Body of pancreas (tissue), 4 donors: ENCODE data around the gene DDX41.
A peak's percentile ranks its signal among the peaks of the same experiment; 100 is the strongest.

Experiments
- POLR2A ChIP-seq, 3 donors: fragments of 450-650 bp; IDR thresholded peaks; one replicate each; pipeline ENCODE4 v1.6.1; 2016; ENCODE audit warnings: antibody characterized with exemption in 3 of 3, mild to moderate bottlenecking in 2 of 3
- TF ChIP-seq, protein P1 (sequence below), 7 experiments: fragments of 450-650 bp in 4 of 7; fragments of 200-600 bp in 3 of 7; sonication (generic) in 3 of 7; IDR thresholded peaks; one replicate each; pipeline ENCODE4 v1.5.1; 2016 to 2019; ENCODE audit warnings: antibody characterized with exemption in 7 of 7

DNA sequence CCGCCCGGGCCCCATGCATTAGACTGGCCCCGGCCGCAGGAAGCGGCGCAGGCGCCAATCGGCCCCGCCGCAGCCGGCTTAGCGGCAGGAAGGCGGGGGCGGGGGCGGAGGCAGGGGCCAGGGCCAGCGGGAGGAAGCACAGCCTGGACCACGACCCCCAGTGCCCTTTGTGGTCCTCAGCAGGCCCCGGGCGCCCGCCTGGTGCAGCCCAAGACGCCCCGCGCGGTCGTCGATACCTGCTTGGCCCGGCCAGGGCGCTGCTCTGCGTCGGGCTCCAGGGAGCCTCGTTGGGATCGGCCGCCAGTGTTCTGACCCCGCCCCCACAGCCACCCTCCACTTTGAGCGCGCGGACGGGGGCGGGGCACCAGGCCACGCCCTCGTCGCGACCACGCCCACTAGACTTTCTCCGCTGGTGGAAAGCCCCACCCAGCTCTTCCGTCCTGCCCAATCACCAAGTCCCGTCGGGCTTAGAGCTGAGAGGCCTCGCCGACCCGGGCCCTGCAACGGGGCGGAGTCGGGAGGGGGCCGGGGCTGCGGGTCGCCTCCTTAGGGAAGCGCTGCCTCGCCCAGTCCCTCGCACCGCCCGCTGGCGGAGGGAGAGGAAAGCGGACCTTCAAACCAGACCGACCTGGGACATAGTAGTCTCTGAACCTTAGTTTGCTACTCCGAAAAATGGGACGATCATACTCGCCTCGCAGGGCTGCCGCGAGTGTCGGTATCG is 19.3 kb downstream of the DDX41 start, which contains the start of gene PDLIM7:
- TF ChIP-seq, protein P1, sequence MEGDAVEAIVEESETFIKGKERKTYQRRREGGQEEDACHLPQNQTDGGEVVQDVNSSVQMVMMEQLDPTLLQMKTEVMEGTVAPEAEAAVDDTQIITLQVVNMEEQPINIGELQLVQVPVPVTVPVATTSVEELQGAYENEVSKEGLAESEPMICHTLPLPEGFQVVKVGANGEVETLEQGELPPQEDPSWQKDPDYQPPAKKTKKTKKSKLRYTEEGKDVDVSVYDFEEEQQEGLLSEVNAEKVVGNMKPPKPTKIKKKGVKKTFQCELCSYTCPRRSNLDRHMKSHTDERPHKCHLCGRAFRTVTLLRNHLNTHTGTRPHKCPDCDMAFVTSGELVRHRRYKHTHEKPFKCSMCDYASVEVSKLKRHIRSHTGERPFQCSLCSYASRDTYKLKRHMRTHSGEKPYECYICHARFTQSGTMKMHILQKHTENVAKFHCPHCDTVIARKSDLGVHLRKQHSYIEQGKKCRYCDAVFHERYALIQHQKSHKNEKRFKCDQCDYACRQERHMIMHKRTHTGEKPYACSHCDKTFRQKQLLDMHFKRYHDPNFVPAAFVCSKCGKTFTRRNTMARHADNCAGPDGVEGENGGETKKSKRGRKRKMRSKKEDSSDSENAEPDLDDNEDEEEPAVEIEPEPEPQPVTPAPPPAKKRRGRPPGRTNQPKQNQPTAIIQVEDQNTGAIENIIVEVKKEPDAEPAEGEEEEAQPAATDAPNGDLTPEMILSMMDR (IDR thresholded peaks at IDR 0.05), result peak in 4 of 7 experiments; percentile 13 to 31 (median 20)
- peak; percentile 84 to 89 (median 87) for TF ChIP-seq POLR2A (IDR thresholded peaks at IDR 0.05)
